ENCODE measurements around the gene GREB1L.

GREB1L gene

GRCh38 chr18:21456428-21457178 lies 214.6 kb downstream of the GREB1L start:
- H3K4me1 ChIP-seq (ENCODE audit: insufficient read depth, low read length, severe bottlenecking), result no peaks in the 10 kb centered on the region
- no peaks in the 10 kb centered on the region for H3K27me3 ChIP-seq (ENCODE audit: insufficient read depth, low read length)
- no peak overlapping the region for H3K27ac ChIP-seq (ENCODE audit: low read depth, low read length, poor library complexity, severe bottlenecking)
- no peak overlapping the region for H3K4me3 ChIP-seq (ENCODE audit: low read depth, low read length, poor library complexity, severe bottlenecking)
- no peak overlapping the region for H3K4me2 ChIP-seq (ENCODE audit: low read length)
- H3K9ac ChIP-seq (ENCODE audit: low read length), result no peak overlapping the region
- no peaks in the 10 kb centered on the region for H3F3A ChIP-seq (ENCODE audit: insufficient read depth, low read length)
- H3K9me3 ChIP-seq (ENCODE audit: low read length), result no peaks in the 10 kb centered on the region
- no peaks in the 10 kb centered on the region for H3K36me3 ChIP-seq (ENCODE audit: insufficient read depth, low read length)
- H4K20me1 ChIP-seq (ENCODE audit: insufficient read depth, low read length), result no peaks in the 10 kb centered on the region
- no peaks in the 10 kb centered on the region for H3K9me2 ChIP-seq (ENCODE audit: low read depth, low read length)
- H3K79me2 ChIP-seq (ENCODE audit: insufficient read depth, low read length), result no peaks in the 10 kb centered on the region
- H2AFZ ChIP-seq (ENCODE audit: low read length), result no peak overlapping the region
- TF ChIP-seq EZH2 (IDR thresholded peaks at IDR 0.05; ENCODE audit: borderline replicate concordance, low read length), result no peak
- no peak for TF ChIP-seq CTCF (IDR thresholded peaks at IDR 0.05; ENCODE audit: low read length)

- Histone ChIP-seq H3F3A (ENCODE audit: insufficient read depth, low read length) (no peaks in the 10 kb centered on the region), H3K4me1 (ENCODE audit: insufficient read depth, low read length, severe bottlenecking) (no peaks in the 10 kb centered on the region)
Observed at GRCh38 chr18:21457179-21457535, 215.1 kb downstream of the GREB1L start.

GRCh38 chr18:21458310-21458709 lies 216.3 kb downstream of the GREB1L start:
- Histone ChIP-seq H3K4me2 (ENCODE audit: low read length) (no peak overlapping the region), H3K4me3 (ENCODE audit: low read depth, low read length, poor library complexity, severe bottlenecking) (no peak overlapping the region), H3K36me3 (ENCODE audit: insufficient read depth, low read length) (no peaks in the 10 kb centered on the region), H4K20me1 (ENCODE audit: insufficient read depth, low read length) (no peaks in the 10 kb centered on the region), H2AFZ (ENCODE audit: low read length) (no peak overlapping the region), H3K9ac (ENCODE audit: low read length) (no peak overlapping the region), H3K27ac (ENCODE audit: low read depth, low read length, poor library complexity, severe bottlenecking) (no peak overlapping the region), H3K9me2 (ENCODE audit: low read depth, low read length) (no peaks in the 10 kb centered on the region), H3K79me2 (ENCODE audit: insufficient read depth, low read length) (no peaks in the 10 kb centered on the region), H3K27me3 (ENCODE audit: insufficient read depth, low read length) (no peaks in the 10 kb centered on the region), H3F3A (ENCODE audit: insufficient read depth, low read length) (no peaks in the 10 kb centered on the region), H3K9me3 (ENCODE audit: low read length) (no peaks in the 10 kb centered on the region), H3K4me1 (ENCODE audit: insufficient read depth, low read length, severe bottlenecking) (no peaks in the 10 kb centered on the region)
- no peak for TF ChIP-seq CTCF (IDR thresholded peaks at IDR 0.05; ENCODE audit: low read length)
- no peak for TF ChIP-seq EZH2 (IDR thresholded peaks at IDR 0.05; ENCODE audit: borderline replicate concordance, low read length)

More at GRCh38 chr18:21457179-21457535, 215.1 kb downstream of the GREB1L start:
- Histone ChIP-seq H3K4me3 (ENCODE audit: low read depth, low read length, poor library complexity, severe bottlenecking) (no peak overlapping the region), H3K9ac (ENCODE audit: low read length) (no peak overlapping the region), H3K36me3 (ENCODE audit: insufficient read depth, low read length) (no peaks in the 10 kb centered on the region), H3K79me2 (ENCODE audit: insufficient read depth, low read length) (no peaks in the 10 kb centered on the region), H3K27me3 (ENCODE audit: insufficient read depth, low read length) (no peaks in the 10 kb centered on the region), H3K9me2 (ENCODE audit: low read depth, low read length) (no peaks in the 10 kb centered on the region), H4K20me1 (ENCODE audit: insufficient read depth, low read length) (no peaks in the 10 kb centered on the region), H3K27ac (ENCODE audit: low read depth, low read length, poor library complexity, severe bottlenecking) (no peak overlapping the region), H3K9me3 (ENCODE audit: low read length) (no peaks in the 10 kb centered on the region), H3K4me2 (ENCODE audit: low read length) (no peak overlapping the region), H2AFZ (ENCODE audit: low read length) (no peak overlapping the region)
- TF ChIP-seq EZH2 (IDR thresholded peaks at IDR 0.05; ENCODE audit: borderline replicate concordance, low read length), result no peak
- TF ChIP-seq CTCF (IDR thresholded peaks at IDR 0.05; ENCODE audit: low read length), result no peak
